HepG2 (cell line): ENCODE data around the gene GPC6. TPM values are rescaled to one million over a fixed set of nuclear protein-coding genes. Genes with fewer than 3 reads are reported as not detected.
A peak's percentile ranks its signal among the peaks of the same experiment; 100 is the strongest.

Experiments
- FOXC1 ChIP-seq: sonication (generic); formaldehyde crosslinking; IDR thresholded peaks from 2 replicates; pipeline ENCODE4 v1.8.0; 2022; ENCODE audit warnings: mild to moderate bottlenecking, missing genetic modification reagents, borderline replicate concordance
- GATA4 ChIP-seq: sonication (generic); IDR thresholded peaks from 2 replicates; pipeline ENCODE4 v1.6.1; 2016; ENCODE audit warnings: antibody characterized with exemption, low read depth, borderline replicate concordance
- GFI1 ChIP-seq: sonication (generic); formaldehyde crosslinking; IDR thresholded peaks from 2 replicates; pipeline ENCODE4 v1.5.0; 2020; ENCODE audit warnings: missing genetic modification reagents, mild to moderate bottlenecking, borderline replicate concordance
- GTF2F1 ChIP-seq: fragments of 150-350 bp; IDR thresholded peaks from 2 replicates; pipeline ENCODE4 v1.6.1; 2014; ENCODE audit warnings: low read length
- GZF1 ChIP-seq: sonication (generic); formaldehyde crosslinking; IDR thresholded peaks from 2 replicates; pipeline ENCODE4 v1.5.1; 2020; ENCODE audit warnings: mild to moderate bottlenecking, missing genetic modification reagents
- IRF2 ChIP-seq: IDR thresholded peaks from 2 replicates; pipeline ENCODE4 v1.6.1; 2018; ENCODE audit warnings: missing genetic modification reagents, missing compliant biosample characterization
- JUND ChIP-seq: sonication (generic); formaldehyde crosslinking; IDR thresholded peaks from 2 replicates; pipeline ENCODE4 v1.8.0; 2022; ENCODE audit warnings: mild to moderate bottlenecking, missing genetic modification reagents
- KLF11 ChIP-seq: IDR thresholded peaks from 2 replicates; pipeline ENCODE4 v1.6.1; 2016; ENCODE audit warnings: missing compliant biosample characterization
- MZF1 ChIP-seq: sonication (generic); formaldehyde crosslinking; IDR thresholded peaks from 2 replicates; pipeline ENCODE4 v1.8.1; 2023; ENCODE audit warnings: mild to moderate bottlenecking, missing genetic modification reagents, borderline replicate concordance
- PAWR ChIP-seq: sonication (generic); formaldehyde crosslinking; IDR thresholded peaks from 2 replicates; pipeline ENCODE4 v1.4.0; 2020; ENCODE audit warnings: missing genetic modification reagents, mild to moderate bottlenecking, borderline replicate concordance
- TCF7L2 ChIP-seq: IDR thresholded peaks from 2 replicates; pipeline ENCODE4 v1.6.1; 2011; ENCODE audit warnings: mild to moderate bottlenecking, low read depth, low read length, moderate library complexity
- TMF1 ChIP-seq: sonication (generic); formaldehyde crosslinking; IDR thresholded peaks from 2 replicates; pipeline ENCODE4 v1.8.1; 2022; ENCODE audit warnings: low read depth, missing genetic modification reagents
- ZMYM4 ChIP-seq: sonication (generic); formaldehyde crosslinking; IDR thresholded peaks from 2 replicates; pipeline ENCODE4 v1.8.1; 2023; ENCODE audit warnings: mild to moderate bottlenecking, missing genetic modification reagents
- ZNF143 ChIP-seq: sonication (generic); formaldehyde crosslinking; IDR thresholded peaks from 2 replicates; pipeline ENCODE4 v1.4.0; 2020; ENCODE audit warnings: missing genetic modification reagents
- ZNF317 ChIP-seq: sonication (generic); formaldehyde crosslinking; IDR thresholded peaks from 2 replicates; pipeline ENCODE4 v1.5.0; 2020; ENCODE audit warnings: mild to moderate bottlenecking, missing genetic modification reagents
- ZNF350 ChIP-seq: sonication (generic); formaldehyde crosslinking; IDR thresholded peaks from 2 replicates; pipeline ENCODE4 v1.4.0; 2020; ENCODE audit warnings: mild to moderate bottlenecking, low read depth, missing genetic modification reagents, borderline replicate concordance
- ZNF432 ChIP-seq: sonication (generic); formaldehyde crosslinking; IDR thresholded peaks from 2 replicates; pipeline ENCODE4 v1.5.0; 2020; ENCODE audit warnings: missing genetic modification reagents, mild to moderate bottlenecking, borderline replicate concordance
- ZNF44 ChIP-seq: sonication (generic); formaldehyde crosslinking; IDR thresholded peaks from 2 replicates; pipeline ENCODE4 v1.5.1; 2020; ENCODE audit warnings: mild to moderate bottlenecking, missing genetic modification reagents
- ZNF446 ChIP-seq: sonication (generic); formaldehyde crosslinking; IDR thresholded peaks from 2 replicates; pipeline ENCODE4 v1.5.0; 2020; ENCODE audit warnings: mild to moderate bottlenecking, missing genetic modification reagents
- ZNF572 ChIP-seq: sonication (generic); formaldehyde crosslinking; IDR thresholded peaks from 2 replicates; pipeline ENCODE4 v1.5.1; 2020; ENCODE audit warnings: mild to moderate bottlenecking, missing genetic modification reagents
- ZNF609 ChIP-seq: sonication (generic); formaldehyde crosslinking; IDR thresholded peaks from 2 replicates; pipeline ENCODE4 v1.4.0; 2020; ENCODE audit warnings: mild to moderate bottlenecking, missing genetic modification reagents, borderline replicate concordance
- polyA plus RNA-seq, 8 experiments: library from polyadenylated mRNA; depleted of rRNA in 3 of 8; stranded (reverse) in 7 of 8; unstranded in 1 of 8; fragments of >200 nt; fragmentation: Illumina TruSeq in 4 of 8; extraction: Trizol in 4 of 8; gene quantifications; 2 replicates each; pipeline versions ENCODE4 v1.2.1 to v1.2.3, GENCODE V29; 2011 to 2016; ENCODE audit warnings: low read depth in 4 of 8, missing spikeins in 1 of 8, mixed read lengths in 1 of 8; ENCODE audit not compliant: insufficient read depth in 1 of 8
- total RNA-seq, 5 experiments: library from RNA; depleted of rRNA; stranded (reverse); fragments of >200 nt; fragmentation: Illumina TruSeq; extraction: Trizol; gene quantifications; 2 replicates each; pipeline ENCODE4 v1.2.3, GENCODE V29; 2016; ENCODE audit warnings: low read depth in 1 of 5
- TF ChIP-seq, protein P1 (sequence below): sonication (generic); formaldehyde crosslinking; IDR thresholded peaks from 2 replicates; pipeline ENCODE4 v1.4.0; 2020; ENCODE audit warnings: missing genetic modification reagents, borderline replicate concordance
- TF ChIP-seq, protein P2 (sequence below): sonication (generic); formaldehyde crosslinking; IDR thresholded peaks from 2 replicates; pipeline ENCODE4 v1.4.0; 2020; ENCODE audit warnings: missing genetic modification reagents, borderline replicate concordance

GPC6 gene
- total and polyA plus RNA-seq, 2 of the 13 experiments (the other 11 are each of a cell fraction or from before 2014, with no cell fraction given), result 24.5 to 33.9 TPM

- TF ChIP-seq TCF7L2, result no peak
- no peak for TF ChIP-seq GZF1 (CRISPR knock-in tag)
- no peak for TF ChIP-seq FOXC1 (CRISPR knock-in tag)
- TF ChIP-seq GTF2F1, result no peak
- no peak for TF ChIP-seq TMF1 (CRISPR knock-in tag)
- TF ChIP-seq ZMYM4 (CRISPR knock-in tag), result peak; percentile 99
- TF ChIP-seq, protein P1, sequence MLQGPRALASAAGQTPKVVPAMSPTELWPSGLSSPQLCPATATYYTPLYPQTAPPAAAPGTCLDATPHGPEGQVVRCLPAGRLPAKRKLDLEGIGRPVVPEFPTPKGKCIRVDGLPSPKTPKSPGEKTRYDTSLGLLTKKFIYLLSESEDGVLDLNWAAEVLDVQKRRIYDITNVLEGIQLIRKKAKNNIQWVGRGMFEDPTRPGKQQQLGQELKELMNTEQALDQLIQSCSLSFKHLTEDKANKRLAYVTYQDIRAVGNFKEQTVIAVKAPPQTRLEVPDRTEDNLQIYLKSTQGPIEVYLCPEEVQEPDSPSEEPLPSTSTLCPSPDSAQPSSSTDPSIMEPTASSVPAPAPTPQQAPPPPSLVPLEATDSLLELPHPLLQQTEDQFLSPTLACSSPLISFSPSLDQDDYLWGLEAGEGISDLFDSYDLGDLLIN (CRISPR knock-in tag), result no peak
- TF ChIP-seq ZNF609, result peak; percentile 97
- no peak for TF ChIP-seq ZNF432 (CRISPR knock-in tag)
- no peak for TF ChIP-seq MZF1 (CRISPR knock-in tag)
- TF ChIP-seq PAWR (CRISPR knock-in tag), result no peak
- peak; percentile 88; the same call in 1 of the 2 replicates for TF ChIP-seq GFI1 (CRISPR knock-in tag)
- TF ChIP-seq ZNF143 (CRISPR knock-in tag), result no peak
- TF ChIP-seq ZNF446 (CRISPR knock-in tag), result no peak
- no peak for TF ChIP-seq ZNF350
- TF ChIP-seq JUND (CRISPR knock-in tag), result peak; percentile 95
- TF ChIP-seq ZNF44 (CRISPR knock-in tag), result no peak
- no peak for TF ChIP-seq ZNF572
- TF ChIP-seq IRF2 (CRISPR knock-in tag), result peak; percentile 89
- TF ChIP-seq, protein P2, sequence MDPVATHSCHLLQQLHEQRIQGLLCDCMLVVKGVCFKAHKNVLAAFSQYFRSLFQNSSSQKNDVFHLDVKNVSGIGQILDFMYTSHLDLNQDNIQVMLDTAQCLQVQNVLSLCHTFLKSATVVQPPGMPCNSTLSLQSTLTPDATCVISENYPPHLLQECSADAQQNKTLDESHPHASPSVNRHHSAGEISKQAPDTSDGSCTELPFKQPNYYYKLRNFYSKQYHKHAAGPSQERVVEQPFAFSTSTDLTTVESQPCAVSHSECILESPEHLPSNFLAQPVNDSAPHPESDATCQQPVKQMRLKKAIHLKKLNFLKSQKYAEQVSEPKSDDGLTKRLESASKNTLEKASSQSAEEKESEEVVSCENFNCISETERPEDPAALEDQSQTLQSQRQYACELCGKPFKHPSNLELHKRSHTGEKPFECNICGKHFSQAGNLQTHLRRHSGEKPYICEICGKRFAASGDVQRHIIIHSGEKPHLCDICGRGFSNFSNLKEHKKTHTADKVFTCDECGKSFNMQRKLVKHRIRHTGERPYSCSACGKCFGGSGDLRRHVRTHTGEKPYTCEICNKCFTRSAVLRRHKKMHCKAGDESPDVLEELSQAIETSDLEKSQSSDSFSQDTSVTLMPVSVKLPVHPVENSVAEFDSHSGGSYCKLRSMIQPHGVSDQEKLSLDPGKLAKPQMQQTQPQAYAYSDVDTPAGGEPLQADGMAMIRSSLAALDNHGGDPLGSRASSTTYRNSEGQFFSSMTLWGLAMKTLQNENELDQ (CRISPR knock-in tag), result no peak
- TF ChIP-seq KLF11, result 0 out of 2 replicates have a peak, but pooled peaks have one; percentile 53
- TF ChIP-seq GATA4, result peak; percentile 90; the same call in 1 of the 2 replicates
- no peak for TF ChIP-seq ZNF317 (CRISPR knock-in tag)
These were observed 1065.2 kb downstream of the GPC6 start (continued) for GRCh38 chr13:94291631-94292322.
